GM18858 (cell line): ENCODE results near the gene FAM120C.

Source experiments
- ATAC-seq: cut with Tn5 transposase; IDR thresholded peaks from one replicate; pipeline ENCODE4 v1.9.1; 2021; ENCODE audit not compliant: unreplicated experiment

The FAM120C gene, protein sequence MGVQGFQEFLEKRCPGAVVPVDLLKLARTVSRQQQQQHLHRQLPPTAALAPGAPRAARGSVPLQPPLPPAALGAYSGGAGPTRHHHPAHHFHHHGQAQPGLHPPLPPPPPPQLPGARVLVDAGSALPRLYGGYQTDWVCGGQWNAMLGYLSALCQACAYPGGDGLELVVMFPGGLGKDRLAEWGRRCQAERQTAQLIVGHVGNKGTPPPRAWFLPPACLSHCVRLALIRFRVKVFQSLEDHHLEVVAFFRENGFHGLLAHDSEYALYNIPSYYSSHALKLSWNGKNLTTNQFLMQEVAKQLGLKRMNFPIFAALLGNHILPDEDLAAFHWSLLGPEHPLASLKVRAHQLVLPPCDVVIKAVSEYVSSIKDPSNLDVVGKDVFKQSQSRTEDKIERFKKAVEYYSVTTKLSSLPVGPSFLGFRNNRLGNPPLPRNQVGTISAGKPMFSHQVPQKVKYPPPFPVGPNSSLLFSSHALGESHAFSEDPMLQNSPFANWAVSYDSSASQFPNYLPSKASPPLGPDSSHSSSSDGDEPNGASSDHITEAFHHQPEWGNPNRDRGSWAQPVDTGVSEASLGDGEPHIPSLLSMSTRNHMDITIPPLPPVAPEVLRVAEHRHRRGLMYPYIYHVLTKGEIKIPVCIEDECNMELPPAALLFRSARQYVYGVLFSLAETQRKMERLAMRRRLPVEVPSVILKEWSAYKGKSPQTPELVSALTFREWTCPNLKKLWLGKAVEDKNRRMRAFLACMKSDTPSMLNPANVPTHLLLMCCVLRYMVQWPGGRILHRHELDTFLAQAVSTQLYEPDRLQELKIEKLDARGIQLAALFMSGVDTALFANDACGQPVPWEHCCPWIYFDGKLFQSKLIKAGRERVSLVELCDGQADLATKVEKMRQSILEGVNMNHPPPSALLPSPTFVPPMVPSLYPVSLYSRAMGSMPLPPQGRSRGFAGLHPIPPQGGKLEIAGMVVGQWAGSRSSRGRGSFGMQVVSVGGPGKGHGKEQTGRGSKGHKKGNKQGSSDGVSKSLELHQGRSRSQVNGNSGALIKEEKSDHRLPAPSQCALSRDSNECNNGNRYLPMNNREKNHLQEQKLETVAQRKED

DNA sequence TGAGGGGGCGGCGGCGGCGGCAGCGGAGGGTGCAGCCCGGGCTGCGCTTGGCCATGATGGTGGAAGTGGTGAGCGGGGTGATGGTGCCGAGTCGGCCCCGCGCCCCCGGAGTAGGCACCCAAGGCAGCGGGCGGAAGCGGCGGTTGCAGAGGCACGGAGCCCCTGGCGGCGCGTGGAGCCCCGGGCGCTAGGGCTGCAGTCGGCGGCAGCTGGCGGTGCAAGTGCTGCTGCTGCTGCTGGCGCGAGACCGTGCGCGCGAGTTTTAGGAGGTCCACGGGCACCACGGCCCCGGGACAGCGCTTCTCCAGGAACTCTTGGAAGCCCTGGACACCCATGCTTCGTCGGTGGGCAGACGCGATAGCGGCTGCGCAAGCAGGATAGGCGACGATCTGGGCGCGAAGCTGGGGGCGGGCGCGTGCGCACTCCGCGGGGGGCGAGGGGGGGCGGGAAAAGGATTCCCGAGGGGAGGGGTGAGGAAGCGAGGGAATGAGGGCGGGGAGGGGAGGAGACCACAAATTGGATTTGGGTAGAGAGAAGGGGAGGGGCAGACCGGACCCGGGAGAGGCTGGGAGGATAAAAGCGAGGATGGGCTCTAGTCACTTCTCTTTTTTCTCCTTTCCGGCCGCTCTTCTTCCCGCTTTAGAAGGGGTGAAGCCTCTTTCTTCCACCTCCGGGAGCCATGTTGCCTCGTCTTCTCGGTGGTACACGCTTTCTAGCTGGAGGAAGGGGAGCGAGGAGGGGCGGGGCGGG is at the start of gene FAM120C:
Gene FAM120C, minus strand, starts transcription at position 391 of the 750 bp plus-strand sequence. Its CDS starts 56 bp downstream, at position 335.
- peak; percentile 19 for ATAC-seq

- no peak for ATAC-seq
Observed at GRCh38 chrX:54230435-54231148, 47.5 kb upstream of the FAM120C start.

DNA sequence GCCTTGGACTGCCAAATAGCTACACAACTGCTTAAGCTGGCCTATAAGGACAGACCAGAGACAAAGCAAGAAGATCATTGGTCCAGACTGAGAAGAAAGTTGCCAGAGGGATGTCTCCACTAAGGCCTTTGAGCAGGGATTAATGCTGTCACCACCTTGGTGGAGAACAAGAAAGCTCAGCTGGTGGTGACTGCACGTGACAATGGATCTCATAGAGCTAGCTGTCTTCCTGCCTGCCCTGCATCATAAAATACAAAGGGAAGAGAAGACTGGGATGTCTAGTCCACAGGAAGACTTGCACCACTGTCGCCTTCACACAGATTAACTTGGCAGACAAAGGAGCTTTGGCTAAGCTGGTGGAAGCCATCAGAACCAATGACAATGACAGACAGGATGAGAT is 40.5 kb upstream of the FAM120C start:
- ATAC-seq: no peak

GRCh38 chrX:54213603-54214002 is 30.5 kb upstream of the FAM120C start:
- ATAC-seq: no peak

GRCh38 chrX:54208531-54208930 is 25.5 kb upstream of the FAM120C start:
- no peak for ATAC-seq

DNA sequence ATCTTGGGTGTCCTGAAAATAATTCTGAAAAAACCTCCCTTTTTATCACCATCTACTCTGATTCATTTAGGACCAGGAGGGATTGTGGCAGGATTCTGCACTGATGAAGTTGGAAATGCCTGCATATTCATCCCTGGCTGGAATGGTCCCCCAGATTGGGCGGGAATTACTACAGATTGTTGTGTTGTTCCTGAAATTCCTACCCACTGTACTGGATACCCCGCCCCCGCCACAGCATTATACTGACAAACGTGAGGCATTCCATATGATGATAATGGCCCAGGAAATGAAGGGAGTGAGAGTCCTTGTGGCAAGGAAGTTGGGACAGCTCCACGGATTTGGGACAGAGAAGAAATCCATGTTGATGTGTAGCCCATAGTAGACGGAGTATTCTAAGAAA is 15.2 kb upstream of the FAM120C start:
- no peak for ATAC-seq

DNA sequence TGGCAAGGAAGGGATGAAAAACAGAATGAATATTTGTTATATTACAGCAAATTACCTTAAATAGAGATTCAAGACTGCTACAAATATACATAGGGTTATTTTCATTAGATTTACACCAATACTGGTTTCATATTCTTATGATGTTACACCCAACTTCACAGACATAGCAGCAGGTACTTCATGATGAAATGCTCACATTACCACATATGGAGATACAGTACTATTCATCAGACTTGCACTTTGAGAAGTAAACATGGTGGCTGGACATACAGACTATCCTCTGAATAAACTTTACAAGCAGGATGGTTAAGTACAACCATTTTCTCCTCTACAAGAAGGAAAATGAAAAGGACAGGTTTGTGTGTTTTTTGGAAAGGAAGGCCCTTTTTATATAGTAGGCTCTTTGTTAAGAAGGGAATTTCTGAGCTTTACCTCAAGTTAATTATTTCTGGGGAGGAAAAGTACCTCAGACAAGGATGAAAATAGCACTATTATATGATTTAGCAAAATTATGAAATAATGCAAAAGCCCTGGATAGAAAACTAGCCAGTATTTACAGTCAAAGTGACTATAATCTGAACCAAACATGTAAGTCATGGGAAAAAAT is 12.0 kb upstream of the FAM120C start:
- no peak for ATAC-seq

GRCh38 chrX:54193085-54193821 is 10.2 kb upstream of the FAM120C start:
- no peak for ATAC-seq

- no peak for ATAC-seq
Observed at GRCh38 chrX:54184474-54184873, 1.4 kb upstream of the FAM120C start.

- ATAC-seq: peak; percentile 54
Observed at GRCh38 chrX:54182194-54182863, 725 bp downstream of the FAM120C start.

DNA sequence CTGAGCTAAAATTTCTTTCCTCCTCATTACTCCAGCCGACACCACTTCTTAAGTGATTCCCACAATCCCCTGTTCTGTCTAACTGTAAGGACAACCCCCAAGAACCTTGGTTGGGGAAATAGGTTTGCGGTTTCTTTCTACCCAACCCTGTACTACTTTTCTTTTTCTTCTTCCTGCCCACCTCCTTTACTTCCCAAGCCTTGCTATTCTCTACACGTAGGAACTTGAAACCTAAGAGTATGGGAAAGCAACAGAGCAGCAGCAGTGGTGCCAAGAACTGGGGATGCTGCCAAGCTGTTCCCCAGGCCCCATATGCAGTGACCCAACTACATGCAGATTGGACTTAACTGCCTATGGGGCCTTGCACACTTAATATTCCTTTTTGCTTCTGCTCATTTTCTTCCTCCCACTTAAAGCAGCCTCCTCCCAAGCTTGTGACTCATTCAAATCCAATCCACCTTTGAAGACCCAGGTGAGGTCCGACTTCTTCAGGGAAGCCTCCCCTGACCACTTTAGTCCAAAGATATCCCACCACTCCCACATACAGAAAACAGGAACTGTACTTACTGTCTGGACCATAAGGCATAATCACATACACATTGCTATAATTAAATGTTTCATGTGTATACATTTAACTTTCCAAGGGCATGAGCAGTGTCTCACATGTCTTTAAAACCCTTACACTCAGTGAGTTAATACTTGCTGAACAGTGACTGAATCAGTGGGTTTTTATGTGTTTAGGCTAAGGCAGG is 1.7 kb downstream of the FAM120C start:
- no peak for ATAC-seq

GRCh38 chrX:54180403-54180802 is 2.7 kb downstream of the FAM120C start:
- no peak for ATAC-seq

DNA sequence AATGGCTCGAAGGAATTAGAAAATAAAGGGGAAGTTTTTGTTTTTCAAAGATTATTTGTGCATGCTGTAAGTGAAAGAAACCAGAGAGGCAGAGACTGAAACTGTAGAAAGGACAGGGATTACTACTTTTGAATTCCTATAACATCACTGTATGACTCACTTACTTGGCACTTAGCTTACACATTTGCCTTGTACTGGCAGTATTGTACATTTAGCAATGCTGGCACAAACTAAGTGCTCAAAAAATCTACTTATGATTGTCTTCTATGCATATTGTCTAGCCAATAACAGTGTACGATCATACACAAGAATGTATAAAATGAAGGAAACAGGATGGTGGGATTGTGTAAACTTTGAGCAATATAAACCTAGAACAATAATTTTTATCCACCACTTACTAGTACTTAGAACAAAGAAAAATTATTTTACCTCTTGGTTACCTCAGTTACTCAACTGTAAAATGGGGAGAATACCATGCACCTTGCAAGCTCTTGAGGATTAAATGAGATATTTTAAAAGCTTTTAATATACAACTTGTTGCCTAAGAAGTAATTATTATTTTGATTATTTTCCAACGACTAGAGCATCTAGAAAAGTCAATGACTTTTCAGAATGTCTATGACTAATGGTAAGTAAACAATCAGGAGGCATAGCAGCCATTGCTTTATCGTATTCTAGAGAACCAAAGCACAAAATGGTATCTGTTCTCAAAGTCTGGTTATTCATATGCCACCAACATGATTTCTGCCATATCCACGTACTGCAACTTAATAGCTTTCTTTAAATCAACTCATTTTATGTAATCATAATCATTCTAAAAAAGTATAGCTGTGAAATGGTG is 4.7 kb downstream of the FAM120C start:
- peak; percentile 46 for ATAC-seq

DNA sequence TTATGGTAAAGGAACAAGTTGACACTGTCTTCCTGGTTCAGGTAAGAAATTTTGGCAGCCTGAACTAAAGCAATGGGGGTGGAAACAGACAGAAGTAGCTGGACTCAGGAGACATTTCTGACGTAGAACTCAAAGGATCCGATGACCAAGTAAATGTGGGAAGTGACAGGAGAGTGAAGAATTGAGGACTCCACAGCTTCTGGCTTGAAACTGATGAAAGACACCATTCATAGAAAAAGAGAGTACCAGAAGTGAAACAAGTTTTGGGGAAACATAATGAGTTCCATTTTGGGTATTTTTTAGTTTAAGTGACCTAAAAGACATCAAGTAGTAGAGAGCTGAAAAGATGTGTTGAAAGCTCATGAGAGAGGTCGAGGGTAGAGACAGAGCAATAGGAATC is 5.7 kb downstream of the FAM120C start:
- ATAC-seq: no peak

DNA sequence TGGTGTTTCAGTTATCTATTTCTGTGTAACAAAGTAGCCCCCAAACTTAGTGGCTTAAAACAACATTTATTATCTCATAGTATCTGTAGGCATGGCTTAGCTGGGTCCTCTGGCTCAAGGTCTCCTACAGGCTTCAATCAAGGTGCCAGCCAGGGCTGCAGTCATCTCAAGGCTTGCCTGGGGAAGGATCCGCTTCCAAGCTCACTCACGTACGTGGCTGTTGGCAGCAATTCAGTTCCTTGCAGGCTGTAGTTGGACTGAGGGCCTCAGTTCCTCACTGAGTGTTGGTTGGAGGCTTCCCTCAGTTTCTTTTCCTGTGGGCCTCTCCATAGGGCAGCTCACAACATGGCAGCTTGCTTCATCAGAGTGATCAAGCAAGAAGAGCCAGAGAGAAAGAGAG is 9.3 kb downstream of the FAM120C start:
- no peak for ATAC-seq

DNA sequence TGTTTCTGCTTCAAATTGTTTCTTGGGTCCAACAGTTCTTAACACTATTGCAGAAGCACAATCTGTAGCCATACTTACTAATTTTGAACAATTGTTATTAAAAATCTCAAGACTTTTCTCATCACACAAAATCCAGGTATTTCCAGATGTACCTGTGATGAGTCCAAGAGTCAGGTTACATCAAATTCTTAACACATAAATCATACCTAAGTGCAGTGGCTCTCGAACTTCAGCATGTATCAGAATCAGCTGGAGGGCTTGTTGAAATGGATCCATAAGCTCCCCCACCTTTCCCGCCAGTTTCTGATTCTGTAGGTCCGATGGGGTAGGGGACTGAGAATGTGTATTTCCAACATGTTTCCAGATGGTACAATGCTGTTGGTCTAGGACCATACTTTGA is 10.6 kb downstream of the FAM120C start:
- no peak for ATAC-seq
